ENCODE measurements around the gene LTB4R. TPM values are rescaled to one million over a fixed set of nuclear protein-coding genes. Genes with fewer than 3 reads are reported as not detected.

The LTB4R gene
- total and polyA plus RNA-seq, 9 of the 15 experiments (the other 6 are each of a cell fraction or from before 2014, with no cell fraction given) = 0.38 to 10.5 (median 2.8) TPM

DNA sequence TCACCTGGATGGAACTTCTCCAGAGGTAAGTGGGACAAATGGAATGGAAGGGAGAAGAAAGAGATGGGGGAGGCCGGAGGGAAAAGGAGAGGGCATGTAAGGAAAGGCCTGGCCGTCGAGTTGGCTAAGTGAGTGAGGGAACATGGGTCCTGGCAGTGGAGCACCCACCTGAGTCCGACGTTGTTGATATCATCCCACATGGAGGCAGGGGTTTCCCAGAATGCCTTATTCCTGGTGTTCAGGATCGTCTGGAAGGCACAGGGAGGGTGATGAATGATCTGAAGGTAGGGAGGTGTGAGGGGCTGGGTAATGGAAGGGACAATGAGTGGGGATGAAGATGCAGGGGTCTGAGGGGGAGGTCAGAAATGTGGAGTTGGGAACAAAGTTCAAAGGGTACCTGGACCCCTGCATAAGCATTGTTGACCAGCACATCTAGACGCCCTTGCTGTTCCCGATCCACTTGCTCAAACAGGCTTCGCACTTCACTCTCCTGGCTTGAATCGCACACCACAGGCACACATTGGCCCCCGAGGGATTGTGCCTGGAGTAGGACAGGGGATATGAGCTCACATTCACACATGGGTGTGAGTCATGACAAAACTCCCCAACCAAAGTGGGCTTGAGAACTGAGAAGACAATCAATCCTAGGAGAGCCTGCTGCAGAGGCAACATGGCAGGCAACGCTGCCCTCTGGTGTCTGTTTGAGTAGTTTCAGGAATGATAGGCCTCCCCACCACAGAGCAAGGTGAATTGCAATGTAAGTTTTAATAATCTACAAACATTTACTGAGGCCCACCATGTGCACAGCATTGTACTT lies 14.8 kb upstream of the LTB4R start (continued):
- TF ChIP-seq, protein P1, sequence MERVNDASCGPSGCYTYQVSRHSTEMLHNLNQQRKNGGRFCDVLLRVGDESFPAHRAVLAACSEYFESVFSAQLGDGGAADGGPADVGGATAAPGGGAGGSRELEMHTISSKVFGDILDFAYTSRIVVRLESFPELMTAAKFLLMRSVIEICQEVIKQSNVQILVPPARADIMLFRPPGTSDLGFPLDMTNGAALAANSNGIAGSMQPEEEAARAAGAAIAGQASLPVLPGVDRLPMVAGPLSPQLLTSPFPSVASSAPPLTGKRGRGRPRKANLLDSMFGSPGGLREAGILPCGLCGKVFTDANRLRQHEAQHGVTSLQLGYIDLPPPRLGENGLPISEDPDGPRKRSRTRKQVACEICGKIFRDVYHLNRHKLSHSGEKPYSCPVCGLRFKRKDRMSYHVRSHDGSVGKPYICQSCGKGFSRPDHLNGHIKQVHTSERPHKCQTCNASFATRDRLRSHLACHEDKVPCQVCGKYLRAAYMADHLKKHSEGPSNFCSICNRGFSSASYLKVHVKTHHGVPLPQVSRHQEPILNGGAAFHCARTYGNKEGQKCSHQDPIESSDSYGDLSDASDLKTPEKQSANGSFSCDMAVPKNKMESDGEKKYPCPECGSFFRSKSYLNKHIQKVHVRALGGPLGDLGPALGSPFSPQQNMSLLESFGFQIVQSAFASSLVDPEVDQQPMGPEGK (CRISPR knock-in tag; IDR thresholded peaks at IDR 0.05; ENCODE audit: borderline replicate concordance) = no peak
- TF ChIP-seq HDAC8 (tag; IDR thresholded peaks at IDR 0.05) (no peak), RBM22 (IDR thresholded peaks at IDR 0.05; ENCODE audit: low read depth, low read length, poor library complexity, severe bottlenecking) (no peak), CBX8 (IDR thresholded peaks at IDR 0.05; ENCODE audit: borderline replicate concordance, extremely low read depth, low read depth, low read length, poor library complexity, severe bottlenecking) (no peak), NR4A1 (CRISPR knock-in tag; IDR thresholded peaks at IDR 0.05) (no peak), NR4A1 (tag; IDR thresholded peaks at IDR 0.05) (no peak), PCBP2 (IDR thresholded peaks at IDR 0.05; ENCODE audit: low read depth, low read length, poor library complexity, severe bottlenecking) (no peak), ZNF134 (CRISPR knock-in tag; conservative IDR thresholded peaks at IDR 0.05) (no peak), TAF7 (tag; IDR thresholded peaks at IDR 0.05) (no peak), RBM17 (IDR thresholded peaks at IDR 0.05; ENCODE audit: borderline replicate concordance, low read depth, low read length) (no peak), CC2D1A (IDR thresholded peaks at IDR 0.05) (0 out of 2 replicates have a peak, but pooled peaks have one; percentile 54), JUND (IDR thresholded peaks at IDR 0.05; ENCODE audit: borderline replicate concordance, low read depth, low read length) (peak; percentile 42; the same call in 1 of the 2 replicates), JUND (tag; IDR thresholded peaks at IDR 0.05; ENCODE audit: borderline replicate concordance, low read depth, low read length) (no peak), NR1H2 (CRISPR knock-in tag; IDR thresholded peaks at IDR 0.05) (0 out of 2 replicates have a peak, but pooled peaks have one; percentile 47)
- TF ChIP-seq, protein P2, sequence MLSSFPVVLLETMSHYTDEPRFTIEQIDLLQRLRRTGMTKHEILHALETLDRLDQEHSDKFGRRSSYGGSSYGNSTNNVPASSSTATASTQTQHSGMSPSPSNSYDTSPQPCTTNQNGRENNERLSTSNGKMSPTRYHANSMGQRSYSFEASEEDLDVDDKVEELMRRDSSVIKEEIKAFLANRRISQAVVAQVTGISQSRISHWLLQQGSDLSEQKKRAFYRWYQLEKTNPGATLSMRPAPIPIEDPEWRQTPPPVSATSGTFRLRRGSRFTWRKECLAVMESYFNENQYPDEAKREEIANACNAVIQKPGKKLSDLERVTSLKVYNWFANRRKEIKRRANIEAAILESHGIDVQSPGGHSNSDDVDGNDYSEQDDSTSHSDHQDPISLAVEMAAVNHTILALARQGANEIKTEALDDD (IDR thresholded peaks at IDR 0.05) = no peak
- TF ChIP-seq, protein P3, sequence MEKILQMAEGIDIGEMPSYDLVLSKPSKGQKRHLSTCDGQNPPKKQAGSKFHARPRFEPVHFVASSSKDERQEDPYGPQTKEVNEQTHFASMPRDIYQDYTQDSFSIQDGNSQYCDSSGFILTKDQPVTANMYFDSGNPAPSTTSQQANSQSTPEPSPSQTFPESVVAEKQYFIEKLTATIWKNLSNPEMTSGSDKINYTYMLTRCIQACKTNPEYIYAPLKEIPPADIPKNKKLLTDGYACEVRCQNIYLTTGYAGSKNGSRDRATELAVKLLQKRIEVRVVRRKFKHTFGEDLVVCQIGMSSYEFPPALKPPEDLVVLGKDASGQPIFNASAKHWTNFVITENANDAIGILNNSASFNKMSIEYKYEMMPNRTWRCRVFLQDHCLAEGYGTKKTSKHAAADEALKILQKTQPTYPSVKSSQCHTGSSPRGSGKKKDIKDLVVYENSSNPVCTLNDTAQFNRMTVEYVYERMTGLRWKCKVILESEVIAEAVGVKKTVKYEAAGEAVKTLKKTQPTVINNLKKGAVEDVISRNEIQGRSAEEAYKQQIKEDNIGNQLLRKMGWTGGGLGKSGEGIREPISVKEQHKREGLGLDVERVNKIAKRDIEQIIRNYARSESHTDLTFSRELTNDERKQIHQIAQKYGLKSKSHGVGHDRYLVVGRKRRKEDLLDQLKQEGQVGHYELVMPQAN (IDR thresholded peaks at IDR 0.05; ENCODE audit: borderline replicate concordance) = no peak
- TF ChIP-seq, protein P4, sequence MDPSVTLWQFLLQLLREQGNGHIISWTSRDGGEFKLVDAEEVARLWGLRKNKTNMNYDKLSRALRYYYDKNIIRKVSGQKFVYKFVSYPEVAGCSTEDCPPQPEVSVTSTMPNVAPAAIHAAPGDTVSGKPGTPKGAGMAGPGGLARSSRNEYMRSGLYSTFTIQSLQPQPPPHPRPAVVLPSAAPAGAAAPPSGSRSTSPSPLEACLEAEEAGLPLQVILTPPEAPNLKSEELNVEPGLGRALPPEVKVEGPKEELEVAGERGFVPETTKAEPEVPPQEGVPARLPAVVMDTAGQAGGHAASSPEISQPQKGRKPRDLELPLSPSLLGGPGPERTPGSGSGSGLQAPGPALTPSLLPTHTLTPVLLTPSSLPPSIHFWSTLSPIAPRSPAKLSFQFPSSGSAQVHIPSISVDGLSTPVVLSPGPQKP (CRISPR knock-in tag; IDR thresholded peaks at IDR 0.05) = no peak
- TF ChIP-seq, protein P5, sequence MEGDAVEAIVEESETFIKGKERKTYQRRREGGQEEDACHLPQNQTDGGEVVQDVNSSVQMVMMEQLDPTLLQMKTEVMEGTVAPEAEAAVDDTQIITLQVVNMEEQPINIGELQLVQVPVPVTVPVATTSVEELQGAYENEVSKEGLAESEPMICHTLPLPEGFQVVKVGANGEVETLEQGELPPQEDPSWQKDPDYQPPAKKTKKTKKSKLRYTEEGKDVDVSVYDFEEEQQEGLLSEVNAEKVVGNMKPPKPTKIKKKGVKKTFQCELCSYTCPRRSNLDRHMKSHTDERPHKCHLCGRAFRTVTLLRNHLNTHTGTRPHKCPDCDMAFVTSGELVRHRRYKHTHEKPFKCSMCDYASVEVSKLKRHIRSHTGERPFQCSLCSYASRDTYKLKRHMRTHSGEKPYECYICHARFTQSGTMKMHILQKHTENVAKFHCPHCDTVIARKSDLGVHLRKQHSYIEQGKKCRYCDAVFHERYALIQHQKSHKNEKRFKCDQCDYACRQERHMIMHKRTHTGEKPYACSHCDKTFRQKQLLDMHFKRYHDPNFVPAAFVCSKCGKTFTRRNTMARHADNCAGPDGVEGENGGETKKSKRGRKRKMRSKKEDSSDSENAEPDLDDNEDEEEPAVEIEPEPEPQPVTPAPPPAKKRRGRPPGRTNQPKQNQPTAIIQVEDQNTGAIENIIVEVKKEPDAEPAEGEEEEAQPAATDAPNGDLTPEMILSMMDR (IDR thresholded peaks at IDR 0.05 in 2 of 3, conservative IDR thresholded peaks at IDR 0.05 in 1 of 3; ENCODE audit: insufficient read depth in 2 of 3, low read depth in 1 of 3, low read length in 3 of 3) = peak; percentile 72 to 76 (median 74)

Data from K562 (cell line).